IMR-90 (cell line): Measurements from ENCODE around the gene REPS2.

Experiments used
- BHLHE40 ChIP-seq: fragments of 150-350 bp; IDR thresholded peaks from 2 replicates; pipeline ENCODE4 v1.6.1; 2016; ENCODE audit warnings: mild to moderate bottlenecking, low read depth, low read length
- CHD1 ChIP-seq: IDR thresholded peaks from 2 replicates; pipeline ENCODE4 v1.6.1; 2012; ENCODE audit warnings: low read depth, low read length, improper control_type of control experiment
- FOS ChIP-seq: fragments of 150-350 bp; IDR thresholded peaks from 2 replicates; pipeline ENCODE4 v1.6.1; 2016; ENCODE audit warnings: low read depth, low read length
- MAFK ChIP-seq: IDR thresholded peaks from 2 replicates; pipeline ENCODE4 v1.6.1; 2012; ENCODE audit warnings: low read depth, low read length, improper control_type of control experiment
- MAZ ChIP-seq: IDR thresholded peaks from 2 replicates; pipeline ENCODE4 v1.6.1; 2012; ENCODE audit warnings: low read depth, mild to moderate bottlenecking, low read length, improper control_type of control experiment, moderate library complexity, borderline replicate concordance
- MXI1 ChIP-seq: IDR thresholded peaks from 2 replicates; pipeline ENCODE4 v1.6.1; 2012; ENCODE audit warnings: low read depth, mild to moderate bottlenecking, low read length, moderate library complexity, borderline replicate concordance
- NFE2L2 ChIP-seq: fragments of 150-350 bp; IDR thresholded peaks from 2 replicates; pipeline ENCODE4 v1.6.1; 2016; ENCODE audit warnings: low read depth, mild to moderate bottlenecking, low read length
- POLR2A ChIP-seq: IDR thresholded peaks from 2 replicates; pipeline ENCODE4 v1.6.1; 2012; ENCODE audit warnings: mild to moderate bottlenecking, low read depth, low read length
- RCOR1 ChIP-seq: IDR thresholded peaks from 2 replicates; pipeline ENCODE4 v1.6.1; 2012; ENCODE audit warnings: mild to moderate bottlenecking, low read length, improper control_type of control experiment; ENCODE audit not compliant: insufficient replicate concordance
- RFX5 ChIP-seq: IDR thresholded peaks from 2 replicates; pipeline ENCODE4 v1.8.0; 2012; ENCODE audit warnings: low read depth, mild to moderate bottlenecking, low read length, moderate library complexity
- SMC3 ChIP-seq: fragments of 150-350 bp; IDR thresholded peaks from 2 replicates; pipeline ENCODE4 v1.6.1; 2016; ENCODE audit warnings: low read depth, mild to moderate bottlenecking, antibody characterized with exemption, low read length, moderate library complexity
- USF2 ChIP-seq: fragments of 150-350 bp; IDR thresholded peaks from 2 replicates; pipeline ENCODE4 v1.6.1; 2017; ENCODE audit warnings: mild to moderate bottlenecking, antibody characterized with exemption, low read length, low read depth
- TF ChIP-seq, protein P1 (sequence below): conservative IDR thresholded peaks from 2 replicates; pipeline ENCODE4 v1.5.1; 2012; ENCODE audit warnings: mild to moderate bottlenecking, low read depth, low read length, improper control_type of control experiment

- TF ChIP-seq MXI1 (no peak), SMC3 (no peak), POLR2A (no peak), RFX5 (no peak), FOS (no peak), USF2 (no peak), RCOR1 (no peak), MAFK (no peak), NFE2L2 (no peak), BHLHE40 (no peak), CHD1 (no peak), MAZ (no peak)
- TF ChIP-seq, protein P1, sequence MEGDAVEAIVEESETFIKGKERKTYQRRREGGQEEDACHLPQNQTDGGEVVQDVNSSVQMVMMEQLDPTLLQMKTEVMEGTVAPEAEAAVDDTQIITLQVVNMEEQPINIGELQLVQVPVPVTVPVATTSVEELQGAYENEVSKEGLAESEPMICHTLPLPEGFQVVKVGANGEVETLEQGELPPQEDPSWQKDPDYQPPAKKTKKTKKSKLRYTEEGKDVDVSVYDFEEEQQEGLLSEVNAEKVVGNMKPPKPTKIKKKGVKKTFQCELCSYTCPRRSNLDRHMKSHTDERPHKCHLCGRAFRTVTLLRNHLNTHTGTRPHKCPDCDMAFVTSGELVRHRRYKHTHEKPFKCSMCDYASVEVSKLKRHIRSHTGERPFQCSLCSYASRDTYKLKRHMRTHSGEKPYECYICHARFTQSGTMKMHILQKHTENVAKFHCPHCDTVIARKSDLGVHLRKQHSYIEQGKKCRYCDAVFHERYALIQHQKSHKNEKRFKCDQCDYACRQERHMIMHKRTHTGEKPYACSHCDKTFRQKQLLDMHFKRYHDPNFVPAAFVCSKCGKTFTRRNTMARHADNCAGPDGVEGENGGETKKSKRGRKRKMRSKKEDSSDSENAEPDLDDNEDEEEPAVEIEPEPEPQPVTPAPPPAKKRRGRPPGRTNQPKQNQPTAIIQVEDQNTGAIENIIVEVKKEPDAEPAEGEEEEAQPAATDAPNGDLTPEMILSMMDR = no peak
These were observed 12.3 kb upstream of the REPS2 start for GRCh38 chrX:16934185-16934584.
